Measurements from ENCODE around the gene OTOS. TPM values are rescaled to one million over a fixed set of nuclear protein-coding genes. Genes with fewer than 3 reads are reported as not detected.

OTOS gene
- total and polyA plus RNA-seq, 4 donors: not detected

- Histone ChIP-seq H3K4me1 (ENCODE audit: control insufficient read depth in 5 of 5, insufficient read depth in 5 of 5, low read length in 5 of 5) (peaks cover 0 to 6% (median 0%) of the 10 kb centered on the region in 5 donors), H3K9me3 (ENCODE audit: control insufficient read depth in 4 of 4, insufficient read depth in 3 of 4, low read length in 3 of 4) (no peaks in the 10 kb centered on the region), H3K36me3 (ENCODE audit: control insufficient read depth in 4 of 4, insufficient read depth in 4 of 4, low read length in 4 of 4) (no peaks in the 10 kb centered on the region), H3K4me3 (no peak overlapping the region), H3K27me3 (ENCODE audit: control insufficient read depth in 3 of 3, insufficient read depth in 3 of 3, low read length in 2 of 3) (no peaks in the 10 kb centered on the region), H3K9ac (ENCODE audit: insufficient read depth in 1 of 2, low read length in 2 of 2) (no peak overlapping the region), H3K27ac (ENCODE audit: low read depth in 1 of 2, low read length in 1 of 2) (no peak overlapping the region)
- ATAC-seq (ENCODE audit: insufficient read depth, low FRiP score): peak; percentile 51
- 40 to 44% methylated on average over 35 to 36 of the region's 36 CpGs for WGBS, 2 donors
- peak; percentile 53 to 76 (median 61) for DNase-seq
- TF ChIP-seq CTCF (IDR thresholded peaks at IDR 0.05; ENCODE audit: control extremely low read depth, extremely low read depth): peak; percentile 90
Measured at GRCh38 chr2:240143801-240144648, 3.6 kb upstream of the OTOS start.

GRCh38 chr2:240143276-240143675 lies 2.8 kb upstream of the OTOS start:
- Histone ChIP-seq H3K4me3 (no peak overlapping the region), H3K27me3 (ENCODE audit: control insufficient read depth in 3 of 3, insufficient read depth in 3 of 3, low read length in 2 of 3) (no peaks in the 10 kb centered on the region), H3K9ac (ENCODE audit: insufficient read depth in 1 of 2, low read length in 2 of 2) (no peak overlapping the region), H3K9me3 (ENCODE audit: control insufficient read depth in 4 of 4, insufficient read depth in 3 of 4, low read length in 3 of 4) (no peaks in the 10 kb centered on the region), H3K27ac (ENCODE audit: low read depth in 1 of 2, low read length in 1 of 2) (no peak overlapping the region), H3K4me1 (ENCODE audit: control insufficient read depth in 5 of 5, insufficient read depth in 5 of 5, low read length in 5 of 5) (peaks cover 0 to 6% (median 0%) of the 10 kb centered on the region in 5 donors), H3K36me3 (ENCODE audit: control insufficient read depth in 4 of 4, insufficient read depth in 4 of 4, low read length in 4 of 4) (no peaks in the 10 kb centered on the region)
- 68 to 73% methylated on average over 6 of the region's 6 CpGs for whole genome bisulfite sequencing, 2 donors
- no peak for TF ChIP-seq CTCF (IDR thresholded peaks at IDR 0.05; ENCODE audit: control extremely low read depth, extremely low read depth)
- ATAC-seq (ENCODE audit: insufficient read depth, low FRiP score): no peak
- no peak for DNase-seq

GRCh38 chr2:240142859-240143258 lies 2.4 kb upstream of the OTOS start:
- Histone ChIP-seq H3K36me3 (ENCODE audit: control insufficient read depth in 4 of 4, insufficient read depth in 4 of 4, low read length in 4 of 4) (no peaks in the 10 kb centered on the region), H3K27ac (ENCODE audit: low read depth in 1 of 2, low read length in 1 of 2) (no peak overlapping the region), H3K4me1 (ENCODE audit: control insufficient read depth in 5 of 5, insufficient read depth in 5 of 5, low read length in 5 of 5) (peaks cover 0 to 6% (median 0%) of the 10 kb centered on the region in 5 donors), H3K9me3 (ENCODE audit: control insufficient read depth in 4 of 4, insufficient read depth in 3 of 4, low read length in 3 of 4) (no peaks in the 10 kb centered on the region), H3K4me3 (no peak overlapping the region), H3K27me3 (ENCODE audit: control insufficient read depth in 3 of 3, insufficient read depth in 3 of 3, low read length in 2 of 3) (no peaks in the 10 kb centered on the region), H3K9ac (ENCODE audit: insufficient read depth in 1 of 2, low read length in 2 of 2) (no peak overlapping the region)
- ATAC-seq (ENCODE audit: insufficient read depth, low FRiP score): no peak
- no peak for DNase-seq
- TF ChIP-seq CTCF (IDR thresholded peaks at IDR 0.05; ENCODE audit: control extremely low read depth, extremely low read depth): no peak
- WGBS, 2 donors: 78 to 87% methylated on average over 5 of the region's 5 CpGs
